ENCODE measurements around the gene ALPP.
"Not testable (repeated sequence)": the region's sequence is repeated elsewhere in the genome, so short reads cannot be mapped to it uniquely, and the experiment has no call there.

ALPP gene

DNA sequence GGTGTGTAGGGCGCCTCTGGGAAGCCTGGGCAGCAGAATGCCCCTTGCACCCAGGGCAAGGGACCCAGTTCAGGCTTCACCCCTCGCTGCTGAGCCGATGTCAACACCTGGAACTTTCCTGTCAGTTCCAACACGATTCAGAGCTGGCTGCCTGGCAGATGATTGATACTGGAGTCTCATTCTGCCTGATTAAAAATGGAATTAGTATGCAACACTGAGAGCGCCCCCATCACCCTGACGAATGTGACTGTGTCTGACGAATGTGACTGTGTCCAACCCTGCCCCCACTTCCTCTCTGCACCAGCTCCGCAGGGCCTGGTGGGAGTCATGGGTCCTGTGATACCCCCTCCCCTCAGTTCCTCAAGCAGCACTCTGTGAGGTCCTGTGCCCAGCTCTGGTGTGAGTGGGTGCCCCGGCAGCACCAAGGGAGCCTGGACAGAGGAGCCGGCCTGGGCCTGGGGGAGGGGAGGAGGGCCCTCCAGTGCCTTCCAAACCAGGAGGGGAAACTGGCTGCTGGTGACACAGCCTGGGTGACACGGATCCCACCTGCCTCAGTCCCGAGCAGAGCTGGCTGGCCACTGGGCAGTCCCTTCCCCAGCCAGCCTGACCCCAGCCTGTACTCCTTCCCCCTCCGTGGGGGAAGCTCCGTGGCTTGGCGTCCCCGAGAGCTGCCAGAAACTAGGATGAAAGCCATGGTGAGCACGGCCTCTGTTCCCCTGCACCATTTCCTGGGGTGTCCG, 41.4 kb upstream of the ALPP start:
- H3K4me1 ChIP-seq (ENCODE audit: insufficient read depth, low read length), result no peaks in the 10 kb centered on the region; the same call in 1 of the 2 replicates
- no peaks in the 10 kb centered on the region for H3K9me3 ChIP-seq (ENCODE audit: control insufficient read depth, insufficient read depth, low read length)
- H3K9ac ChIP-seq (ENCODE audit: low read depth, low read length), result no peak overlapping the region
- H3K36me3 ChIP-seq (ENCODE audit: insufficient read depth, low read length), result no peaks in the 10 kb centered on the region

DNA sequence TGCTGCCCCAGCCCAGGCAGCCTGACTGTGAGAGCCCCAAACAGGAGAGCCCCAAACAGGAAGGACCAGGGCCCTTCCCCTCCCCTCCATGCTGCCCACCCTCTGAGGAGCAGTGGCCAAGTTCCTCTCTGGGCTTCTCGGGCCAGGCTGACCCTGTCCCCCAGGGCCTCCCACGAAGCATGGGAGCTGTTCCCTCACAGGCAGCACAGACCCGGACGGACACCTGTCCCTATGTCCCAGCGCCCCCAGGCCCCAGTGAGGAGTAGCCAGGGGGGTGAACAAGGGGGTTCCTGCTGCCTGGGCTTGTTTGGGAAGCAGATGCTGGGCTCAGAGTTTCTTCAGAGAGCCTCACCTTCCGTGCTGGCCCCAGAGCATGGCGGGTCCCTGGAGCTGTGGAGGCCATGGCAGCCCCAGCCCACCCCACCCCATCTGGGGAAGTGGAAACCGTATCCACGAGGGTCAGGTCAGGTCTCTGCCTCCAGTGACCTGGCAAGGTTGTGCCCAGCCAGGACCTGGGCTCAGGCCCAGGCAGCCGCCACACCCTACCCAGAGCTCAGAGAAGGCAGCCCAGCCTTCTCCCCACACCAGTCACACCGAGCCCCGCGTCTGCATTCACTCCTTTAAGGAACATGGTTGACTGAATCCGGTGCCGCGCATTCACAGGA, 40.3 kb upstream of the ALPP start:
- not testable (repeated sequence) for H3K36me3 ChIP-seq (ENCODE audit: insufficient read depth, low read length)

DNA sequence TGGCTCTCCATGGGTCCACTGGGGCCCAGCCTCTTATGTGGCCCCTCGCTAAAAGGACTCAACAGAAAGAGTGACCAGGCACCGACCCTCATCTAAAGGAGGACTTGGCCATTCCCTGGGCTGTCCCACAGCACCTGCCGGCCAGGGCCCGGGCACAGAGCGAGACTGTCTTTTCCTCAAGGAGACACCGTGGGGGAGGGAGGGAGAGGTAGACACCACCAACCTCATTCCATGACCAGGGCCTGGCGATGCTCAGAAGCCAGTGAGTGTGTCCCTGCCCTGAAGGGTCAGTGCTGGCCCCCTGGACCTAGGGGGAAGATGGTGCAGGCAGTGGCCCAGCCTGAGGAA, 39.8 kb upstream of the ALPP start:
- H3K9me3 ChIP-seq (ENCODE audit: control insufficient read depth, insufficient read depth, low read length), result no peaks in the 10 kb centered on the region
- H3K9ac ChIP-seq (ENCODE audit: low read depth, low read length), result no peak overlapping the region
- no peaks in the 10 kb centered on the region for H3K36me3 ChIP-seq (ENCODE audit: insufficient read depth, low read length)
- H3K4me1 ChIP-seq (ENCODE audit: insufficient read depth, low read length), result no peaks in the 10 kb centered on the region; the same call in 1 of the 2 replicates

More for the DNA sequence above, 40.3 kb upstream of the ALPP start:
- H3K4me1 ChIP-seq (ENCODE audit: insufficient read depth, low read length); H3K9me3 ChIP-seq (ENCODE audit: control insufficient read depth, insufficient read depth, low read length); H3K9ac ChIP-seq (ENCODE audit: low read depth, low read length): not testable (repeated sequence)

DNA sequence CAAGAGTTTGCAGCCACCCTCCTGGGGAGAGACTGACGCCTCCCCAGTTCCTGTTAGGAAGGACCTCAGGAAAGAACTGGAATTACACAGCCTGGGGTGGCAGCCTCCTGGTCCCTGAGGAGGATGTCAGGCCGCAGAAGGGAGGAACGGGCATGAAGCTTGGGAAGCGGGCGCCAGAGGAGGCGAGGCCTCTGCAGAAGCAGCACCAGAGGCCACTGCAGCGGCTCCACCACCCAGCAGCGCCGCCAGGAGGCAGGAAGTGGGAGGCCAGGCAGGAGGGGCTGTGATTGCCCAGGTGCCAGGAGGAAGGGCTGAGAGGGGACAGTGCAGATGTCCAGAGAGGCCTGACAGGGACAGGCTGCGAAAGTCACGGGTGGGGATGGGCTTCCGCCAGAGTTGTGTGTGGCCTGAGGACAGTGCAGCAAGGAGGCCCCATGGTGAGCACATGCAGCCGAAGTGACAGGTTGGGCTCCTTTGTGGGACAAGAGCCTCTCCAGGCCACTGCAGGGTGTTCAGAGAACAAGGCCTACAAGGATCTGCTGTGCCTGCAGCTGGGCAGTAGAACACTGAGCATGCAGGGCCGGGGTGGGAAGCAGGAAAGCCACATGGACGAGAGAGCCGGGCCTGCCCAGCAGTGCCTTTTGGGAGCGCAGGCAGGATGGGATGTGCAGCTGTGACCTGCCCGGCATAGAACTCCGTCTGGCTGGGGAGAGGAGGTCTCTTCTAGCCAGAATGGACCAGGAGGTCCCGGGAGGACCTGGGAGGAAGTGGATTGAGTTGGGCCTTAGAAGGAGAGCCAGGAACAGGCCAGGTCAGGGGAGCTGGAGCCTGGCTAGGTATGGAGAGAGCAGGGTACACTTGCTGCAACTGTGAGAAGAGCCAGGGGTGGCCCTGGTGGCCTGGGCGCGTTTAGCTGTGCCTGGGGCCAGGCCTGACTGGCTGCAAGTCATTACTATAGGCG, 39.1 kb upstream of the ALPP start:
- Histone ChIP-seq H3K9me3 (ENCODE audit: control insufficient read depth, insufficient read depth, low read length) (no peaks in the 10 kb centered on the region), H3K36me3 (ENCODE audit: insufficient read depth, low read length) (no peaks in the 10 kb centered on the region), H3K4me1 (ENCODE audit: insufficient read depth, low read length) (no peaks in the 10 kb centered on the region; the same call in 1 of the 2 replicates), H3K9ac (ENCODE audit: low read depth, low read length) (no peak overlapping the region)

DNA sequence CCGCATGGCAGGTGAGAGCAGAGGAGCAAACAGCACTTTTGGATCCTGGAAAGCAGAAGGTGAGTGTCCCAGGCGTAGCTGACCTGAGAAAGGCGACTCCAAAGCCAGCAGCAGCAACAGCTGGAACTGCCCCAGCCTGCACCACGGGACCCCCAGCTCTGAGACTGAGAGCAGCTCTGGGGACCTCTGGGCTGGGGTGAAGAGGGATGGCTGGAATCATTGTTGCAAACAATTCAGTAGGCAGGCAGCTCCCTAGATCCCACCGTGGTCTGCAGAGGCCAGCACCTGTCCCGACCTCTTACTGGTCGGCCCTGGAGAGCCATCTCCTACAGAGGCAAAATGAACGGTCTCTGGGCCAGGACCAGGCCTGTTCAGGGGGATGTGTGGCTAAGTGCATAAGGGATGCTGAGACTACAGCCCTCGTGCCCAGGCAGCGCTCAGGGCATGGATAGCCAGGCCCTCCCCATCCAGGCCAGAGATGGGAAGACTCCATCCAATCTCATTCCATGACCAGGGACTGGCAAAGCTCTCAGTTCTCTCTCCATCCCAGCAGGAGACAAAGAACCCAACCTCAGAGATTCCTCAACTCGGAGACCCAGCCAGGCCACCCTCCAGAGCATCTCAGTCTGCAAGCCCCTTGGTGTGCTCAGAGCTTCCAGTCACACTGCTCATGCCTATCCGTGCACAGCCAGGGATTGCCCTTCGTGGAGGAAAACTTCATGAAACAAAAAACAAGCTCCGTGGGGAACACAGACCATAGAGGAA, 38.2 kb upstream of the ALPP start:
- Histone ChIP-seq H3K9ac (ENCODE audit: low read depth, low read length) (no peak overlapping the region), H3K4me1 (ENCODE audit: insufficient read depth, low read length) (no peaks in the 10 kb centered on the region; the same call in 1 of the 2 replicates), H3K36me3 (ENCODE audit: insufficient read depth, low read length) (no peaks in the 10 kb centered on the region), H3K9me3 (ENCODE audit: control insufficient read depth, insufficient read depth, low read length) (no peaks in the 10 kb centered on the region)

DNA sequence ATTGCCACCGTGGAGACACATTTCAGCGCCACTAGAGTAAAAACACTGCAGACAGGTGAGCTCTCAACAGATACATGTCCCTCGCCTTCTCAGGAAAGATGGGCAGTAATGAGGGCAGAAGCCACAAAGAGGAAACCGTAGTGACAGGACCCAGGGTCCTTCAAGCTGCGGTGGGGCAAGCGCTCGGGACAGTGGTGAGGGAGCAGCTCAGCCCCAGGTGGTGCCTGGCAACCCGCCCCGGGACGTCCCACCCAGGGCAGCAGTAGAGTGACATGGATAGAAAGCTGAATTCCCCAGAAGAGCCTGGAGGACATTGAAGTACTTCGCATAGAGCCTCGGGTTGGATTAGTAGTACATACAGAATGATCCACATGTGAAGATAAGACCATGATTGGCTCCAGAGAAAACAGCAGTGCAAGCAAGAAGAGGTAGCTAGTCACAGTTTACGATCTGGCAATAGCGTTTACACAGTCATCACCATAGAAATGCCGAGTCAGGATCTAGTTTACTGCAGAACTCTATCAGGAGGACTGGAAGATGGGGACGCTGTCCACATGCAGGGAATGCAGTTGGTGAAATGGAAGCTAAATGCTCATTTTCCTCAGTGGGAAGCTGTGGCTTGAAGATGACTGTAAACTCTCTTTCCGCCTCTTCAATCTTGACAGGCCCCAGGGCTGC, 37.4 kb upstream of the ALPP start:
- no peaks in the 10 kb centered on the region for H3K4me1 ChIP-seq (ENCODE audit: insufficient read depth, low read length)
- no peaks in the 10 kb centered on the region for H3K36me3 ChIP-seq (ENCODE audit: insufficient read depth, low read length)
- H3K9ac ChIP-seq (ENCODE audit: low read depth, low read length), result no peak overlapping the region
- H3K9me3 ChIP-seq (ENCODE audit: control insufficient read depth, insufficient read depth, low read length), result no peaks in the 10 kb centered on the region

DNA sequence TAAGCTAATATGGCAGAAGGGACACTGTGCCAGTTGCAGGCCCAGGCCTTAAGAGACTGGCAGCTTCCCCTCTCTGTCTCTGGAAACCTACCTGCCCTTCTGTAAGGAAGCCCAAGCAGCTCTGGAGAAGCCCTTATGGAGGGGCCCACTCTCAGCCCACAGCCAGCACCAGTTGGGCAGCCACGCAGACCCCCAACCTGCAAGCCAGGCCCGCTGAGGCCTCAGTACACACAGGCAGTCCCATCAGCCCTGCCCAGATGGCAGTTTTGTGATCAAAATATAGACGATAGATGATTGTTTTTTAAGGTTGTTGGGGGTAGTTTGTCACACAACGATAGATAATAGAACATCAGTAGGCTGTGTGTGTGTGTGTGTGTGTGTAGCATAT, 36.8 kb upstream of the ALPP start:
- Histone ChIP-seq H3K36me3 (ENCODE audit: insufficient read depth, low read length) (no peaks in the 10 kb centered on the region), H3K9ac (ENCODE audit: low read depth, low read length) (no peak overlapping the region), H3K9me3 (ENCODE audit: control insufficient read depth, insufficient read depth, low read length) (no peaks in the 10 kb centered on the region), H3K4me1 (ENCODE audit: insufficient read depth, low read length) (no peaks in the 10 kb centered on the region)

DNA sequence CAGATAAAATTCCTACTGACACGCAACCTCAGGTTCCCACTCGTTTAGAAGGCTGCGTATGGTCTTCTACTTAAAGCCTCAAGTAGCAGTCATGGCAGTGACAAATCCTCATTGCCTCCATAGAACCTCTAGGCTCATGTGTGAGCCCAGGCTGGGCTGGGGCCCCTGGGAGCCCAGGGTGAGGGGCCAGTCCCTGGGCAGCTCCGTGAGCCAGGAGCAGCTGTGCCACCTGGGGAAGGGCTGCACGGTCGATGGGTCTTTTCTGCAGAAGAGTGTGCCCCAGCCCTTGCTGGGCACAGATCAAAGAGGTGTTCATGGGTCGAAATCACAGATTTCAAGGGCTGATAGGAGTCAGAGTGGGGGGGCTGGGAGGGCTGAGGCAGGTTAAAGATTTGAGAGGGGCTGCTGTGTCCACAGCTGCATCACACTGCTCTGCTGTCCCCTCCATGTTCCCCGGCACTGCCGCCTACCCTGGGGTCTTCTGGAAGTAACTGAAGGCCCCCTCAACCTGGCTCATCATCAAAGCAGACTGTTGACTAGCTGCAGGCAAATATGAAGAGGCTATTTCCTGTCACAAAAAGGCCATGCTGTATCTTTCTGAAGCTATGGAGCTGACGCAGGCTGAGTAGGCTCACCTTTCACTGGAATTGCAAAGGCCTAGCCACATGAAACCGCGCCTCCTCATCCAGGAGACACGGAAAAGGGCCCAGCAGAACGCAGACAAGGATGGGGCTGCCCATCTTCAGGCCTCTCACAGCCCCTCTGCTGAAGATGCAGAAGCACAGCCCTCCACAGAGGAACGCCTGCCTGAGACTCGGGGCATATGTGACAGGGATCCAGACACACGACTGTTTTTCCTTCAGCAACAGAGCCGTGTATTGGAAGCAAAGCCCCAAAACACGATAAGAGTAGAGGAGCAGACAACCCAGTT, 35.7 kb upstream of the ALPP start:
- Histone ChIP-seq H3K4me1 (ENCODE audit: insufficient read depth, low read length) (no peaks in the 10 kb centered on the region), H3K9ac (ENCODE audit: low read depth, low read length) (no peak overlapping the region)

DNA sequence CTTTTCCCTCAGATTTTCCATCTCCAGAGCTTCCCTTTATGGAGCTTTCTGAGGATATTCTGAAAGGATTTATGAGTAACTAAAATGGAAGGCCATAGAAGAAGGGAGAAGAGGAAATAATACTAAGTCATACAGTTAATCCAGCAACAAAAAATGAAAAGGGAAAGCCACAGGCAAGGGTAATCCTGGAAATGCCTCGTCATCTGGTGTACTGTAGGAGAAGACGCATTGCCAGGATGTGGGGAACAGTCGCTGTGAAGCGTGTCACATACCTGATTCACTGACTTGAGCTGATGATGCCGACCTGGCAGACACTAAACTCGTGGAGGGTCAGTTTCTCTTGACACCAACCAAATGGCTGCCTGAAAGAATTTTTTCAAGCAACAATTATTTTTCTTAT, 34.7 kb upstream of the ALPP start:
- Histone ChIP-seq H3K36me3 (ENCODE audit: insufficient read depth, low read length) (no peaks in the 10 kb centered on the region), H3K9me3 (ENCODE audit: control insufficient read depth, insufficient read depth, low read length) (no peaks in the 10 kb centered on the region), H3K4me1 (ENCODE audit: insufficient read depth, low read length) (no peaks in the 10 kb centered on the region), H3K9ac (ENCODE audit: low read depth, low read length) (no peak overlapping the region)

More for the DNA sequence above, 35.7 kb upstream of the ALPP start:
- Histone ChIP-seq H3K9me3 (ENCODE audit: control insufficient read depth, insufficient read depth, low read length) (no peaks in the 10 kb centered on the region), H3K36me3 (ENCODE audit: insufficient read depth, low read length) (no peaks in the 10 kb centered on the region)

DNA sequence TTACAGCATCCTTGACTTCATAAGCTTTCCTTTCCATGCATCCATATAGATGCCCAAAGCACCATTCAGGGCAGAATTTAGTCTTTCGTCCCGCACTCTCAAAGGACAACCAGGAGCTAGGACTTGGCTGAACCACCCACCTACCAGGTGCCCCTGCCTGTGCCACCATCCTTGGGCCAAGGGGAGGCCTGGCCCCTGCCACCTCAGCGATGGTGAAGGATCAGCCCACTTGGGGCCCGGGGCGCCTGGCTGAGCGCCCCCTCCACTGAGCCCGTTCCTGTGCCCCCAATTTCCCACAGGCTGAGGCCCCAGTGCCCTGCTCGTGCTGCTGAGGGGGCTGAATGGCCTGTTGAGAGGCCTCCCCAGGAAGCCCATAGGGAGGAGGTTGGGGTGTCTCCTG, 33.3 kb upstream of the ALPP start:
- Histone ChIP-seq H3K9ac (ENCODE audit: low read depth, low read length) (no peak overlapping the region), H3K4me1 (ENCODE audit: insufficient read depth, low read length) (no peaks in the 10 kb centered on the region), H3K36me3 (ENCODE audit: insufficient read depth, low read length) (no peaks in the 10 kb centered on the region), H3K9me3 (ENCODE audit: control insufficient read depth, insufficient read depth, low read length) (no peaks in the 10 kb centered on the region)

DNA sequence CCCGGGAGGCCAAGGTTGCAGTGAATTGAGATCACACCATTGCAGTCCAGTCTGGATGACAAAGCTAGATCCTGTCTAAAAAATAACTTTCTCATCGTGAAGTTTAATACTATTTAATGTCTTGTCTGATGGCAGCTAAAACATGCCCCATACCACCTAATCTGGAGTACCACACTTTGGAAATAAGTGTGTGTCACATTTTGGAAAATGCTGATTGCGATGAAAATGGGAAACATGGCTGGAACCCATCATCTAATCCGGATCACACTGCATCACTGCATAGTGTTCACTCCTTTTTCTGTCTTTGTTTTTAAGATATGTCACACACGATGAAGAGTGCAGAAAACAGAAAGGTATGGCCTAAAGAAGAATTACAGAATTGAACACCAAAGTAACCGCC, 31.2 kb upstream of the ALPP start:
- no peaks in the 10 kb centered on the region for H3K4me1 ChIP-seq (ENCODE audit: insufficient read depth, low read length)
- H3K9me3 ChIP-seq (ENCODE audit: control insufficient read depth, insufficient read depth, low read length), result no peaks in the 10 kb centered on the region
- H3K9ac ChIP-seq (ENCODE audit: low read depth, low read length), result no peak overlapping the region
- no peaks in the 10 kb centered on the region for H3K36me3 ChIP-seq (ENCODE audit: insufficient read depth, low read length)

DNA sequence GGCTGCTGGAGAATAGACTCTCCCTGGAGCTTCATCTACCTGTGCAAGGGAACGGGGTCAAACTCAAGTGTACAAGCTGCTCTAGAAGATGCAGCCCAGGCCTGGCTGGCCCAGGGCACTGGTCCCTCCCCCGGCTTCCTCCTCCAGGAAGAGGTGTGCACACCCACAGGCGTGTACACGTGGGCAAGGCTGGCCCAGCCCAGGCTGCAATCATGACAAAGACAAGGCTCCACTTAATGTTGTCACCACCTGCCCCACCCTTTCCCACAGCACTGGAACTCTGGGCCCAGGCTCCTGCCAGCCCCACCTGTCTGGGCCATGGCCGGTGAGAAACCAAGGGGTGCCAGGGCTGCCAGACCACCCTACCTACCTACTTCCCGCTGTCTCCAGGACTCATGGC, 29.6 kb upstream of the ALPP start:
- H3K9ac ChIP-seq (ENCODE audit: low read depth, low read length), result no peak overlapping the region
- no peaks in the 10 kb centered on the region for H3K9me3 ChIP-seq (ENCODE audit: control insufficient read depth, insufficient read depth, low read length)
- no peaks in the 10 kb centered on the region for H3K4me1 ChIP-seq (ENCODE audit: insufficient read depth, low read length)
- H3K36me3 ChIP-seq (ENCODE audit: insufficient read depth, low read length), result no peaks in the 10 kb centered on the region

DNA sequence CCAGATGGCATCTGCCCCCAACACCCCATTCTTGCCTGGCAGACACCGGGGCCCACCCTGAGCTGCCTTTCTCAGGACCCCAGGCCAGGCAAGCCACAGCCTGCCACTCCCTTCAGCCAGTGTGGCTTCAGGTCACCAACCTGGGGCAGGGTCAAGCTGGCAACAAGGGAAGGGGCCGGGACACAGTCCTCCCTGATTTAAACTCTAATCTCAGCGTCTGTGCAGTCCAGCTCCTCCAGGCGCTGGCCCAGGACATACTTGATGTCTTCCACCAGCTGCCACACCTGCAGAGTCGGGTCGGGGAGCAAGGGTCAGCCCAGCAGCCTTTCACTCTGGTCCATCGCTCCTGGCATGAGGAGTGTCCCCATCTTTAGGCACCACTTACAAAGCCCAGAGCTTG, 29.0 kb upstream of the ALPP start:
- no peaks in the 10 kb centered on the region for H3K36me3 ChIP-seq (ENCODE audit: insufficient read depth, low read length)

More for the DNA sequence above, 29.0 kb upstream of the ALPP start:
- H3K9me3 ChIP-seq (ENCODE audit: control insufficient read depth, insufficient read depth, low read length), result no peaks in the 10 kb centered on the region
- H3K4me1 ChIP-seq (ENCODE audit: insufficient read depth, low read length), result no peaks in the 10 kb centered on the region
- no peak overlapping the region for H3K9ac ChIP-seq (ENCODE audit: low read depth, low read length)

All from ES-I3 (cell line).